ENCODE data around the gene NAA16. TPM values are rescaled to one million over a fixed set of nuclear protein-coding genes. Genes with fewer than 3 reads are reported as not detected.
"Not testable (repeated sequence)": the region's sequence is repeated elsewhere in the genome, so short reads cannot be mapped to it uniquely, and the experiment has no call there.

The NAA16 gene
- total RNA-seq, 1 experiment from 2014 or later: 12.1 TPM

- Histone ChIP-seq H3K9me3 (ENCODE audit: insufficient read depth, low read depth) (no peaks in the 10 kb centered on the region), H3K4me3 (no peak overlapping the region), H3K4me1 (replicated peaks; ENCODE audit: insufficient read depth) (no peaks in the 10 kb centered on the region), H3K27ac (no peak overlapping the region), H3K9me2 (ENCODE audit: insufficient read depth) (no peaks in the 10 kb centered on the region), H4K20me1 (ENCODE audit: insufficient read depth) (no peaks in the 10 kb centered on the region), H3K4me2 (no peak overlapping the region), H2AFZ (no peak overlapping the region), H3K79me2 (ENCODE audit: low read depth) (no peaks in the 10 kb centered on the region), H3K36me3 (ENCODE audit: low read depth) (no peaks in the 10 kb centered on the region), H3K27me3 (ENCODE audit: insufficient read depth, low read depth) (no peaks in the 10 kb centered on the region), H3F3A (ENCODE audit: insufficient read depth, low read depth) (no peaks in the 10 kb centered on the region)
- BruUV-seq (replicated peaks): no TSS peak
- TF ChIP-seq EZH2 (IDR thresholded peaks at IDR 0.05; ENCODE audit: low read depth): no peak
- no peak for TF ChIP-seq CTCF (conservative IDR thresholded peaks at IDR 0.05)
- no peak for DNase-seq
- ChIA-PET CTCF (no interaction called here), POLR2A (ENCODE audit: unreplicated experiment) (interaction anchor here (0.7 kb wide), 1 partner anchor 8 kb away, joined by 4 read pairs; no protein-coding TSS in a partner anchor)
- intact Hi-C loops (cut with micrococcal nuclease; ENCODE audit: unreplicated experiment): no loop called here
Observed at GRCh38 chr13:41420146-41420545, 109.1 kb downstream of the NAA16 start.

- H2AFZ ChIP-seq; POLR2A ChIA-PET (ENCODE audit: unreplicated experiment); CTCF ChIA-PET; H3F3A ChIP-seq (ENCODE audit: insufficient read depth, low read depth); H3K79me2 ChIP-seq (ENCODE audit: low read depth); H3K4me1 ChIP-seq (replicated peaks; ENCODE audit: insufficient read depth); H3K27me3 ChIP-seq (ENCODE audit: insufficient read depth, low read depth); BruUV-seq (replicated peaks); H3K27ac ChIP-seq; DNase-seq; H3K9me3 ChIP-seq (ENCODE audit: insufficient read depth, low read depth); H3K36me3 ChIP-seq (ENCODE audit: low read depth); H3K9me2 ChIP-seq (ENCODE audit: insufficient read depth); H3K4me3 ChIP-seq; H4K20me1 ChIP-seq (ENCODE audit: insufficient read depth); H3K4me2 ChIP-seq; intact Hi-C loops (cut with micrococcal nuclease; ENCODE audit: unreplicated experiment): not testable (repeated sequence)
Observed at GRCh38 chr13:41421330-41421729, 110.3 kb downstream of the NAA16 start.

GRCh38 chr13:41421983-41422382 lies 110.9 kb downstream of the NAA16 start:
- DNase-seq; H3F3A ChIP-seq (ENCODE audit: insufficient read depth, low read depth); H3K4me2 ChIP-seq; POLR2A ChIA-PET (ENCODE audit: unreplicated experiment); BruUV-seq (replicated peaks); intact Hi-C loops (cut with micrococcal nuclease; ENCODE audit: unreplicated experiment); H2AFZ ChIP-seq; H3K27ac ChIP-seq; CTCF ChIA-PET; H3K79me2 ChIP-seq (ENCODE audit: low read depth); H3K27me3 ChIP-seq (ENCODE audit: insufficient read depth, low read depth); H4K20me1 ChIP-seq (ENCODE audit: insufficient read depth); H3K36me3 ChIP-seq (ENCODE audit: low read depth); H3K9me2 ChIP-seq (ENCODE audit: insufficient read depth); H3K4me3 ChIP-seq; H3K4me1 ChIP-seq (replicated peaks; ENCODE audit: insufficient read depth); H3K9me3 ChIP-seq (ENCODE audit: insufficient read depth, low read depth): not testable (repeated sequence)

- H3K27ac ChIP-seq; H3K36me3 ChIP-seq (ENCODE audit: low read depth); H3F3A ChIP-seq (ENCODE audit: insufficient read depth, low read depth); H3K4me1 ChIP-seq (replicated peaks; ENCODE audit: insufficient read depth); POLR2A ChIA-PET (ENCODE audit: unreplicated experiment); H4K20me1 ChIP-seq (ENCODE audit: insufficient read depth); CTCF ChIA-PET; H3K4me3 ChIP-seq; H3K4me2 ChIP-seq; H3K79me2 ChIP-seq (ENCODE audit: low read depth); H3K27me3 ChIP-seq (ENCODE audit: insufficient read depth, low read depth); H3K9me2 ChIP-seq (ENCODE audit: insufficient read depth); intact Hi-C loops (cut with micrococcal nuclease; ENCODE audit: unreplicated experiment); BruUV-seq (replicated peaks); H2AFZ ChIP-seq; DNase-seq; H3K9me3 ChIP-seq (ENCODE audit: insufficient read depth, low read depth): not testable (repeated sequence)
Observed at GRCh38 chr13:41423259-41423658, 112.2 kb downstream of the NAA16 start.

GRCh38 chr13:41424675-41425074 lies 113.6 kb downstream of the NAA16 start:
- DNase-seq; H3K4me3 ChIP-seq; H3K27ac ChIP-seq; intact Hi-C loops (cut with micrococcal nuclease; ENCODE audit: unreplicated experiment); H2AFZ ChIP-seq; H3F3A ChIP-seq (ENCODE audit: insufficient read depth, low read depth); H4K20me1 ChIP-seq (ENCODE audit: insufficient read depth); BruUV-seq (replicated peaks); H3K36me3 ChIP-seq (ENCODE audit: low read depth); H3K79me2 ChIP-seq (ENCODE audit: low read depth); POLR2A ChIA-PET (ENCODE audit: unreplicated experiment); H3K4me1 ChIP-seq (replicated peaks; ENCODE audit: insufficient read depth); CTCF ChIA-PET; H3K9me2 ChIP-seq (ENCODE audit: insufficient read depth); H3K9me3 ChIP-seq (ENCODE audit: insufficient read depth, low read depth); H3K27me3 ChIP-seq (ENCODE audit: insufficient read depth, low read depth); H3K4me2 ChIP-seq: not testable (repeated sequence)

Data from PC-9 (cell line).